ENCODE results near the gene KRI1. TPM values are rescaled to one million over a fixed set of nuclear protein-coding genes. Genes with fewer than 3 reads are reported as not detected.
"Not testable (repeated sequence)": the region's sequence is repeated elsewhere in the genome, so short reads cannot be mapped to it uniquely, and the experiment has no call there.

The KRI1 gene
- polyA plus RNA-seq, 1 of the 3 experiments (the other 2 are of a cell fraction): 26.7 TPM

DNA sequence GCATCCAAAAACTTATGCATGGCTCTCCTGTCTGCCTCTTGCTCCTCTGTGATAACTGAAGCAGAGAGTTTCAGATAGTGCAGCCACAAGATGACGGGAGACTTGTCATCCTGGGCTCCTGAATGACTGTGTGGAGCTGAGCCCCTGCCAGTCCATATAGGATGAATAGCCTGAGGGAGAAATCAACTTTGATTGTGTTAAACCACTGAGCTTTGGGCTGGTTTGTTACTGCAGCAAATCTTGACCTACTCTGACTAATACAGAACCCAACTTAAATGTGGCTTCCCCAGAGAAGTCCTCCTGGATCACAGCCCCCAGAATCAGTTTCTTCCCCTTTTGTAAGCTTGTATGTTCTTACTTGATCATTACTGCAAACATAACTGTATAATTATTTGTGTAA is 33.4 kb downstream of the KRI1 start (continued):
- TF ChIP-seq EZH2phosphoT487 (IDR thresholded peaks at IDR 0.05; ENCODE audit: borderline replicate concordance, low read depth): no peak
- TF ChIP-seq RXRA (IDR thresholded peaks at IDR 0.05; ENCODE audit: borderline replicate concordance, low read depth): no peak
- no peak for TF ChIP-seq FOXJ3 (CRISPR knock-in tag; IDR thresholded peaks at IDR 0.05)
- TF ChIP-seq GATA2 (CRISPR knock-in tag; IDR thresholded peaks at IDR 0.05): no peak
- TF ChIP-seq EP300 (IDR thresholded peaks at IDR 0.05; ENCODE audit: borderline replicate concordance in 1 of 2, low read depth in 1 of 2, low read length in 1 of 2): no peak
- TF ChIP-seq, protein P1, sequence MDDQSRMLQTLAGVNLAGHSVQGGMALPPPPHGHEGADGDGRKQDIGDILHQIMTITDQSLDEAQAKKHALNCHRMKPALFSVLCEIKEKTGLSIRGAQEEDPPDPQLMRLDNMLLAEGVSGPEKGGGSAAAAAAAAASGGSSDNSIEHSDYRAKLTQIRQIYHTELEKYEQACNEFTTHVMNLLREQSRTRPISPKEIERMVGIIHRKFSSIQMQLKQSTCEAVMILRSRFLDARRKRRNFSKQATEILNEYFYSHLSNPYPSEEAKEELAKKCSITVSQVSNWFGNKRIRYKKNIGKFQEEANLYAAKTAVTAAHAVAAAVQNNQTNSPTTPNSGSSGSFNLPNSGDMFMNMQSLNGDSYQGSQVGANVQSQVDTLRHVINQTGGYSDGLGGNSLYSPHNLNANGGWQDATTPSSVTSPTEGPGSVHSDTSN (IDR thresholded peaks at IDR 0.05): no peak

DNA sequence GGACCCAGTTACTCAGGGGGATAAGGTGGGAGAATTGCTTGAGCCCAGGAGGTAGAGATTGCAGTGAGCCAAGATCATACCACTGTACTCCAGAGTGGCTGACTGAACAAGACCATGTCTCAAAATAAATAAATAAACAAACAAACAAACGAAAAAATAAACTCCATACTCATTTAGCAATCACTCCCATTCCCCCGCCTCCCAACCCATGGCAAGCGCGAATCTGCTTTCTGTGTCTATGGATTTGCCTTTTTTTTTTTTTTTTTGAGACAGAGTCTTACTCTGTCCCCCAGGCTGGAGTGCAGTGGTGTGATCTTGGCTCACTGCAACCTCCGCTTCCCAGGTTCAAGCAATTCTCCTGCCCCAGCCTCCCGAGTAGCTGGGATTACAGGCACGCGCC is 38.9 kb downstream of the KRI1 start:
- H3K4me1 ChIP-seq (ENCODE audit: control insufficient read depth in 1 of 2, insufficient read depth in 2 of 2, low read depth in 1 of 2, low read length in 1 of 2); CTCF ChIA-PET; H3K36me3 ChIP-seq (replicated peaks in 1 of 2; ENCODE audit: control insufficient read depth in 1 of 2, insufficient read depth in 2 of 2, low read length in 1 of 2); POLR2A ChIA-PET; H3K4me3 ChIP-seq (ENCODE audit: low read depth in 2 of 2, low read length in 1 of 2); H3K4me2 ChIP-seq; H3K9me3 ChIP-seq; H2AFZ ChIP-seq (ENCODE audit: low read depth); H3F3A ChIP-seq (replicated peaks; ENCODE audit: insufficient read depth); H3K27me3 ChIP-seq (ENCODE audit: insufficient read depth); H4K20me1 ChIP-seq (ENCODE audit: insufficient read depth); H3K9ac ChIP-seq; DNase-seq; H3K79me2 ChIP-seq (ENCODE audit: insufficient read depth); H3K9me2 ChIP-seq; H3K27ac ChIP-seq (ENCODE audit: low read depth in 2 of 2, low read length in 1 of 2): not testable (repeated sequence)
- 75% methylated on average over 8 of the region's 8 CpGs for WGBS (ENCODE audit: low lambda C conversion rate)

DNA sequence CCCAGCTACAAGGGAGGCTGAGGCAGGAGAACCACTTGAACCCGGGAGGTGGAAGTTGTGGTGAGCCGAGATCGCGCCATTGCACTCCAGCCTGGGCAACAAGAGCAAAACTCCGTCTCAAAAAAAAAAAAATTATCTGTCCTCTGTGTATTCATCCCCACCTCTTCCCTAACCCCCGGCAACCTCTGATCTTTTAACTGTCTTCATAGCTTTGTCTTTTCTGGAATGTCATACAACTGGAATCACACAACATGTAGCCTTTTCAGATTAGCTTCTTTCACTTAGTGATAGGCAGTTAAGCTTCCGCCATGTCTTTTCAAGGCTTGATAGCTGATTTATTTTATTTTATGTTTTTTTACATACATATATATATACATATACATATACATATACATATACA is 40.2 kb downstream of the KRI1 start:
- no peaks in the 10 kb centered on the region for H3K9me2 ChIP-seq
- ChIA-PET POLR2A (no interaction called here), CTCF (interaction anchor here (1.1 to 1.4 kb wide), 2 partner anchors 16 to 174 kb away, joined by 4 read pairs; no protein-coding TSS in a partner anchor)

More for the DNA sequence above, 40.2 kb downstream of the KRI1 start:
- Histone ChIP-seq H3K4me3 (ENCODE audit: low read depth in 2 of 2, low read length in 1 of 2) (no peak overlapping the region), H3K4me1 (ENCODE audit: control insufficient read depth in 1 of 2, insufficient read depth in 2 of 2, low read depth in 1 of 2, low read length in 1 of 2) (no peaks in the 10 kb centered on the region), H3K36me3 (replicated peaks in 1 of 2; ENCODE audit: control insufficient read depth in 1 of 2, insufficient read depth in 2 of 2, low read length in 1 of 2) (no peaks in the 10 kb centered on the region), H3K27ac (ENCODE audit: low read depth in 2 of 2, low read length in 1 of 2) (no peak overlapping the region), H4K20me1 (ENCODE audit: insufficient read depth) (no peaks in the 10 kb centered on the region), H3K4me2 (no peak overlapping the region), H3K9ac (no peak overlapping the region), H3K9me3 (no peaks in the 10 kb centered on the region), H3F3A (replicated peaks; ENCODE audit: insufficient read depth) (no peaks in the 10 kb centered on the region), H3K27me3 (ENCODE audit: insufficient read depth) (no peaks in the 10 kb centered on the region), H3K79me2 (ENCODE audit: insufficient read depth) (no peaks in the 10 kb centered on the region), H2AFZ (ENCODE audit: low read depth) (no peak overlapping the region)
- no peak for DNase-seq
- 74% methylated on average over 7 of the region's 7 CpGs for WGBS (ENCODE audit: low lambda C conversion rate)
- TF ChIP-seq, protein P2, sequence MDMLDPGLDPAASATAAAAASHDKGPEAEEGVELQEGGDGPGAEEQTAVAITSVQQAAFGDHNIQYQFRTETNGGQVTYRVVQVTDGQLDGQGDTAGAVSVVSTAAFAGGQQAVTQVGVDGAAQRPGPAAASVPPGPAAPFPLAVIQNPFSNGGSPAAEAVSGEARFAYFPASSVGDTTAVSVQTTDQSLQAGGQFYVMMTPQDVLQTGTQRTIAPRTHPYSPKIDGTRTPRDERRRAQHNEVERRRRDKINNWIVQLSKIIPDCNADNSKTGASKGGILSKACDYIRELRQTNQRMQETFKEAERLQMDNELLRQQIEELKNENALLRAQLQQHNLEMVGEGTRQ (IDR thresholded peaks at IDR 0.05; ENCODE audit: borderline replicate concordance, low read depth, low read length): no peak
- no peak for TF ChIP-seq MXI1 (IDR thresholded peaks at IDR 0.05; ENCODE audit: low read depth, low read length)

Measured in SK-N-SH (cell line).